ENCODE measurements around the gene TMEM132A.
A peak's percentile ranks its signal among the peaks of the same experiment; 100 is the strongest.

Gene TMEM132A

GRCh38 chr11:60899046-60899936 is 25.0 kb upstream of the TMEM132A start:
- peak; percentile 83 for DNase-seq (ENCODE audit: low read depth)
- TF ChIP-seq CTCF (conservative IDR thresholded peaks at IDR 0.05; ENCODE audit: low read depth, low read length): peak; percentile 99
- H3K4me3 ChIP-seq (ENCODE audit: low read depth, low read length): no peak overlapping the region

GRCh38 chr11:60899977-60900376 is 24.3 kb upstream of the TMEM132A start:
- DNase-seq (ENCODE audit: low read depth): no peak
- H3K4me3 ChIP-seq (ENCODE audit: low read depth, low read length): no peak overlapping the region
- TF ChIP-seq CTCF (conservative IDR thresholded peaks at IDR 0.05; ENCODE audit: low read depth, low read length): no peak

GRCh38 chr11:60900673-60901404 is 23.4 kb upstream of the TMEM132A start:
- DNase-seq (ENCODE audit: low read depth): no peak
- no peak for TF ChIP-seq CTCF (conservative IDR thresholded peaks at IDR 0.05; ENCODE audit: low read depth, low read length)
- H3K4me3 ChIP-seq (ENCODE audit: low read depth, low read length): no peak overlapping the region

GRCh38 chr11:60902625-60903024 is 21.6 kb upstream of the TMEM132A start:
- TF ChIP-seq CTCF (conservative IDR thresholded peaks at IDR 0.05; ENCODE audit: low read depth, low read length): no peak
- no peak for DNase-seq (ENCODE audit: low read depth)
- H3K4me3 ChIP-seq (ENCODE audit: low read depth, low read length): no peak overlapping the region

- H3K4me3 ChIP-seq (ENCODE audit: low read depth, low read length): peak overlapping the region; percentile 90
- no peak for DNase-seq (ENCODE audit: low read depth)
- no peak for TF ChIP-seq CTCF (conservative IDR thresholded peaks at IDR 0.05; ENCODE audit: low read depth, low read length)
These were observed 19.2 kb upstream of the TMEM132A start for GRCh38 chr11:60905047-60905446.

- DNase-seq (ENCODE audit: low read depth): peak; percentile 17
- peak overlapping the region; percentile 90 for H3K4me3 ChIP-seq (ENCODE audit: low read depth, low read length)
- TF ChIP-seq CTCF (conservative IDR thresholded peaks at IDR 0.05; ENCODE audit: low read depth, low read length): no peak
These were observed 18.6 kb upstream of the TMEM132A start for GRCh38 chr11:60905551-60906113.

All from choroid plexus epithelial cell (primary cell).